ENCODE results near the gene VAMP3.

- no peak for TF ChIP-seq CTCF (IDR thresholded peaks at IDR 0.05)
- no peak for TF ChIP-seq POLR2A (IDR thresholded peaks at IDR 0.05)
These were observed 38.6 kb downstream of the VAMP3 start for GRCh38 chr1:7809742-7810141.

Data from thyroid gland (tissue), 4 donors.